Measurements from ENCODE around the gene ZNF789. TPM values are rescaled to one million over a fixed set of nuclear protein-coding genes. Genes with fewer than 3 reads are reported as not detected.

The ZNF789 gene
- total and polyA plus RNA-seq, 9 of the 15 experiments (the other 6 are each of a cell fraction or from before 2014, with no cell fraction given): 6.1 to 57.0 (median 24.8) TPM

GRCh38 chr7:99504603-99505323 is 32.1 kb downstream of the ZNF789 start, which contains the start of gene ZKSCAN5 (continued):
- TF ChIP-seq, protein P1, sequence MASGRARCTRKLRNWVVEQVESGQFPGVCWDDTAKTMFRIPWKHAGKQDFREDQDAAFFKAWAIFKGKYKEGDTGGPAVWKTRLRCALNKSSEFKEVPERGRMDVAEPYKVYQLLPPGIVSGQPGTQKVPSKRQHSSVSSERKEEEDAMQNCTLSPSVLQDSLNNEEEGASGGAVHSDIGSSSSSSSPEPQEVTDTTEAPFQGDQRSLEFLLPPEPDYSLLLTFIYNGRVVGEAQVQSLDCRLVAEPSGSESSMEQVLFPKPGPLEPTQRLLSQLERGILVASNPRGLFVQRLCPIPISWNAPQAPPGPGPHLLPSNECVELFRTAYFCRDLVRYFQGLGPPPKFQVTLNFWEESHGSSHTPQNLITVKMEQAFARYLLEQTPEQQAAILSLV (tag; IDR thresholded peaks at IDR 0.05): no peak
- TF ChIP-seq HDAC2 (IDR thresholded peaks at IDR 0.05) (peak; percentile 73), MNT (conservative IDR thresholded peaks at IDR 0.05) (peak; percentile 82 to 91), RHOXF2B (CRISPR knock-in tag; conservative IDR thresholded peaks at IDR 0.05) (no peak), HDAC3 (IDR thresholded peaks at IDR 0.05; ENCODE audit: borderline replicate concordance, partially characterized antibody) (no peak), ZNF584 (CRISPR knock-in tag; IDR thresholded peaks at IDR 0.05; ENCODE audit: low read depth) (no peak), HNRNPK (IDR thresholded peaks at IDR 0.05; ENCODE audit: low read depth, low read length, poor library complexity, severe bottlenecking) (no peak), ZFPM2 (CRISPR knock-in tag; IDR thresholded peaks at IDR 0.05) (no peak), FOXK1 (CRISPR knock-in tag; IDR thresholded peaks at IDR 0.05; ENCODE audit: borderline replicate concordance) (peak; percentile 75; the same call in 1 of the 2 replicates), HMG20B (CRISPR knock-in tag; IDR thresholded peaks at IDR 0.05) (no peak), REST (IDR thresholded peaks at IDR 0.05; ENCODE audit: borderline replicate concordance) (no peak), REST (CRISPR knock-in tag; IDR thresholded peaks at IDR 0.05; ENCODE audit: low read depth) (no peak; the same call in 1 of the 2 replicates), NR2F6 (CRISPR knock-in tag; IDR thresholded peaks at IDR 0.05) (no peak), ARID3B (CRISPR knock-in tag; IDR thresholded peaks at IDR 0.05; ENCODE audit: borderline replicate concordance) (no peak), PTTG1 (tag; IDR thresholded peaks at IDR 0.05; ENCODE audit: low read depth) (no peak), BACH1 (tag; IDR thresholded peaks at IDR 0.05) (no peak)

All from K562 (cell line).